HG02610 (cell line): ENCODE results near the gene IRF2.

Experiments
- ATAC-seq: cut with Tn5 transposase; IDR thresholded peaks from one replicate; pipeline ENCODE4 v1.9.1; 2021; ENCODE audit warnings: mild to moderate bottlenecking, moderate library complexity; ENCODE audit not compliant: unreplicated experiment

The IRF2 gene

DNA sequence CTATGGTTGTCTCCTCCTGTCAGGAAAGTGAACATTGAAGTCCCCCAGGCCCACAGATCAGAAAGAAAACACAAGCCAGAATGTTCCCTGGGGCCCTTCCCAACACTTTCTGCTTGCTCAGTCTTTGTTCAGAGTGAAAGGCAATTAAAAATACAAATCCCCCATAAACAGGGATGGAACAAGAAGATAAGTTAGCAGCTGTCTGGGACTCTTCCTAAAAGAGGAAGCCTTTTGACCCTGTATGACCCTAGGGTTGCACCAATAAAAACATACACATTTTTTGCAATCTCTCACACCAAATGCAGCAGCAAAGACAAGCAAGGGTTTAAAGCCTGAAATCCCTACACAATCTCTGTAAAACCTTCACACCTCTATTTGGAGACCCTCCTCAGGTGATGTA, 22.6 kb downstream of the IRF2 start:
- no peak for ATAC-seq

DNA sequence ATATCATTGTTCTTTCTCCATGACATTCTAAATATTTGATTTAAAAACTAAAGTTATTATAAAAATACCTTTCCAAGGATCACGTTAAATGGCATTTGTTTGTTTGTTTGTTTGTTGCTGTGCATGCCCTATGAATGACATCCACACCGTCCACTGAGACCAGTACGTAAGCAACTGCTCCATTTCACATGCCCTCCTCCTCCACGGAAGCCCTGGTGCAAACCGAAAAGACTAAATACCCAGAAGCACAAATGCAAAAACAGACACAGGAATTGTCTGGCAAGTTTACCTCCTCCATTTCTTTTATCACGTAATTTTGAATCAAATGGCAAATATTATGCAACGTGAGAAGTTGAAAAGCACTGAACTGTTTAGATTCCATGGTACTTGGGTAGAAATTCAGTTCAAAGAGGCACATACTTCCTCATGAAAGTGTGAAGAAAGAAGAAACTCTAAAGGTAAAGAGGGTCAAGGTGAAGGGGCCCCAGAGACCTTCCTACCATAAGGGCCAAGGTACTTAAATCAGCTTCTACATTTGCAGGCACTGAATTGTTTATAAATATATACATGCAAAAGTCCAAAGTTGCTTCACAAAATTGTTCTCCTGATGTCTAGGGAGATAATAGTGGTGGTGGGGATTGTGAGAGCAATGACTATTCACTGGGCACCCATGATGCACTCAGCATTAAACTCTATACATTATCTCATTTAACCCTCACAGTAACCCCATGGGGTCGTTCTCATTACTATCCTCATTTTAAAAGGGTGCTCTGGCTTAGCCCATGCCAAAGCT, 23.4 kb downstream of the IRF2 start:
- ATAC-seq, result no peak

DNA sequence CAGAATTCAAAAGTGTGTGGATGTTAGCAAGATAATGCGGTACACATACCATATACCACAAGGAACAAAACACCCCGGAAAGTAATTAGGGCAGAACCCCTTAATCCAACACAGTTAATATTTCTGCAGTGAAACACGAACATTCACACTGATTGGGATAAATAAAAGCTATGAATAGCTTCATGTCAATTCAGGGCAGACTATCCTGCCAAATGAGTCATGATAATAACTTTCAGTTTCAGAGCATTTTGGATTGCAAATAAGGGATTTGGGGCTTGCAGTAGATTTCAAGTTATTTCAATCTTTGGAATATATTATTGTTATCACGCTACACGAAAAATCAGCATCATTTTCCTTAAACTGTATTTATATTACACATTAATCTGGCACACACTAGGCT, 24.3 kb downstream of the IRF2 start:
- ATAC-seq, result no peak

DNA sequence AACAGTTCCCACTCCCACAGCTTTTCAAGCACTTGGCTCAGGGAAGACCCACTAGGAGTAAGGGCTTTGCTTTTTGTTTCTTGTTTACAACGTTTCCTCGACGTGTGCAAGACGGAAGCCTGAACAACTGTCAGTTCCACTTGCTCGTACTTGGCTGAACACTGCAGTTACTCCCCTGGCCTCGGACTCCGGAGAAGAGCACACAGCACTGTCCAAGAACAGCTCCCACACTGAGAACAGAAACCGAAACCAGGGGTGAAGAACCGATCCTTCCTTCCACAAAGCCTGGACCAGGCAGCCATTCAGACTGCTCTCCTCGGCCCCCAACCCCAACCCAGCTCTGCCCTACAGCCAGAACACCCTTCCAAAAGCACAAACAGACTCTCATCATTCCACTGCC, 25.5 kb downstream of the IRF2 start:
- no peak for ATAC-seq

DNA sequence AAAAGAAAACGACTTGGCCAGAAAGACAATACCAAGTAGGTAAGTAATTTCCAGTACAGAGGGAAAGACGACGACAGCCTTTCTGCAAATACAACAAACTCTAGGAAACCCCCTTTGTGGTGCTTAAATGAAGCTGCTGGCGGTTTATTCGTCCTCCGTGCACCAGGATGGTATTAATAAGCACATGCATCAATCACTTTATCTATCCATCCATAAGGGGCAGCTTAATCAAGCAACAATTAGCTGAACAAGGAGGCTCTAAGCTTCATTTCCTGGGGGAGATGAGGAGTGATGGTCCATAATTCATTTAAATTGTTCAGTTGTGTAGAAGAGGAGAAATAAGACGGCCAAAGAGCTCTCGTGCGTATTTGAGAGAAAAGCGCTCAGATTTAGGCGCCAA, 26.2 kb downstream of the IRF2 start:
- ATAC-seq, result no peak

DNA sequence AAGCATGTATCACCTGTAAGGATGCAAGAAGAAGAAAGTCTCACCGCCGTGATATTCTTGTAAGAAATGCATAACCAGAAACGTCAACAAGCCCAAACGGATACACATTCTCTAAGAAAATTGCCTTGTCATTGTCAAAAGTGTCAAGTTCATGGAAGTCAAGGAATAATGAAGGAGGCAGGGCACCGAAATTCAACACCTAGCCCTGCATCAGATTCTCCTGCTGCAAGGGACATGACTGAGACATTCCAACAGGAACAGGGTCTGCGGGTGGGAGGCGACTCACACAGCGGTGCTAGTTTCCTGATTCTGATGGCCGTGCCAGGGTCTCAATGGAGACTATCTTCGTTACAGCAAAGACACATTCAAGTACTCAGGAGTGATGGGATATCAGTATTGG, 26.7 kb downstream of the IRF2 start:
- no peak for ATAC-seq

DNA sequence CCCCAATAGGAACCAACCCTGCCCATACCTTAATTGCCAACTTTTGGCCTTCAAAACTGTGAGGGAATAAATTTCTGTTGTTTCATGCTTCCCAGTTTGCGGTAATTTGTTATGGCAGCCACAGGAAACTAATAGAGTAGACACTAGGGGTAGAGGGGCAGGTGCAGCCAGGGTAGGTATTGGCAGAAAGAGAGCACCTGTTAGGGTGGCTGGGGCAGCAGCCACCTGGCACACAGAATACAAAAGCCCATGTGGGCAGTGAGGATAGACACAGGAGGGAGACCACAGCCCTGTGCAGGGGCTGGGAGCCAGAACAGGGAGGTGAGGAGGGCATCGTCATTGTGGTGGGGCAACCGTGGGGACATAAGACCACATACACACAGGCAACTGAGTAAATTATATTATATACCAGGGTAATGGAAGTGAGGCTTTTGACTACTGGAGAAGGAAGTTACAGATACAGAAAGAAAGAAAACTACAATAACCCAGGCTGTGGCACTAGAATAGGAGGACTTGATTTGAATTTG, 28.2 kb downstream of the IRF2 start:
- ATAC-seq, result no peak

DNA sequence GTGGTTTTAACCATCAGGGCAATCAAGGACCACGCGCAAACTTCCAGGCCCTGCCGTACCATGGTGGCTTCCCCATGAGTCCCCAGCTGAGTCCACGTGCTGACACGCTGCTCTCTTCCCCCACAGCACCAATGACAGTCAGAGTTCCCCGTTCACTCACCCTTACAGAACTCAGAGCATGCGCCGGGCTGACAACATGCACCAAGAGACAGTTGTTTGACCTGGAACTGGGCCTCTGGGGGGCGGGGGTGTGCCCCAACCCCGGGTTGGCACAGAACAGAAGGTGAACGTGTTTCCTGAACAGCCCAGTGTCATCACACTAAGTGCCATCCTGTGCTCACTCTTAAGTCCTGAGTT, 29.4 kb downstream of the IRF2 start:
- peak; percentile 84 for ATAC-seq

DNA sequence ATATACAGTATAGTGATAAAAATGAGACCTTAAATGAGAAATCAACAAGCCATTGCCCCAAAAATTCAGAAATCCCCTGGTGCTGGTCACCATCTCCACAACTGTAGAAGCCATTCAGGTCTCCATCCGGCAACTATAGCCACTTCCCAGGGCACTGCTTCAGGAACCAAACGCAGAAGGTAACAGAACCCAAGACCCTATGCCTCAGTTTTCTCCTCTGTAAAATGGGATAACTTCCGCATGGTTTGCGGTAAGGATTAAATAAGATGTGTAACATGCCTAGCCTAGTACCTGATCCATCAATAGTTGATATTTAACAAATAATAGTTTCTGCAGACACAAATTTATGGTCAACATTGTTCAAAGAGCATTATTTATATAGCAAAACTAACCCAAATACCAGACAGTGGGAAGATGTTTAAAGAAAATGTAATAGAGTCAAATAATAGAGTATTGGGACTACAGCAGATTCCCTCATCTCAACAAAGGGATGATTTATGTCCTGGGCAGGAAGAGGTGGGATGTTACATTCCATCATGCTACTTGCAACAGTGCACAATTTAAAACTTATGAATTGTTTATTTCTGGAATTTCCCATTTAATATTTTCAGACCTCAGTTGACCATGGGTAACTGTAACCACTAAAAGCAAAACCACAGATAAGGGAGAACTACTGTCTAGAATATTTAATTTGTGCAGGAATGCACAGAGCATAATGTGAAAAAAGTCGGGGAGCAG, 30.0 kb downstream of the IRF2 start:
- no peak for ATAC-seq

DNA sequence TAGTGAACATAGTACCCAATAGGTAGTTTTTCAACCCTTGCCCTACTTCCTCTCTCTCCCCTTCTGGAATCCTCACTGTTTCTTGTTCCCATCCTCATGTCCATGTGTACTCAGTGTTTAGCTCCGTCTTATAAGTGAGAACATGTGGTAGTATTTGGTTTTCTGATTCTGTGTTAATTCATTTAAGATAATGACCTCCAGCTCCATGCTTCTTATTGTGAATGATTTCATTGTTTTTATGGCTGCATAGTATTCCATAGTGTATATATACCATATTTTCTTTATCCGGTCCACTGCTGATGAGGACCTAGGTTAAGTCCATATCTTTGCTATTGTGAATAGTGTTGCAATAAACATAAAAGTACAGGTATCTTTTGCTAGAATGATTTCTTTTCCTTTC, 31.0 kb downstream of the IRF2 start:
- ATAC-seq, result no peak

DNA sequence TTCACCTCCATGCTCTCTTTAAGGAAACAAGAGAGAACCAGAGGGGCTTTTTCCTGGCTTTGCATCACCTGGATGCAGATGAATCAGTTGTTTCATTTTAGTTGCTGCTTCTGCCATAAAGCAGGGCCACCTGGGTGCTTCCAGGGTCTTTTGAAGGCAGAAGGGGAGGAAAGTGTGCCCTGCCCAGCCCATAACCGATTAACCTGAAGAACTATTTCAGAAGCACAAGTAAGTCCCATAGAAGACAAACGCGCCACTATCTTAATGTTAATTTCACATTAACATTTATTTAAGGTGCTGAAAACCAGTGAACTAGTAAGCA, 32.1 kb downstream of the IRF2 start:
- ATAC-seq, result no peak

DNA sequence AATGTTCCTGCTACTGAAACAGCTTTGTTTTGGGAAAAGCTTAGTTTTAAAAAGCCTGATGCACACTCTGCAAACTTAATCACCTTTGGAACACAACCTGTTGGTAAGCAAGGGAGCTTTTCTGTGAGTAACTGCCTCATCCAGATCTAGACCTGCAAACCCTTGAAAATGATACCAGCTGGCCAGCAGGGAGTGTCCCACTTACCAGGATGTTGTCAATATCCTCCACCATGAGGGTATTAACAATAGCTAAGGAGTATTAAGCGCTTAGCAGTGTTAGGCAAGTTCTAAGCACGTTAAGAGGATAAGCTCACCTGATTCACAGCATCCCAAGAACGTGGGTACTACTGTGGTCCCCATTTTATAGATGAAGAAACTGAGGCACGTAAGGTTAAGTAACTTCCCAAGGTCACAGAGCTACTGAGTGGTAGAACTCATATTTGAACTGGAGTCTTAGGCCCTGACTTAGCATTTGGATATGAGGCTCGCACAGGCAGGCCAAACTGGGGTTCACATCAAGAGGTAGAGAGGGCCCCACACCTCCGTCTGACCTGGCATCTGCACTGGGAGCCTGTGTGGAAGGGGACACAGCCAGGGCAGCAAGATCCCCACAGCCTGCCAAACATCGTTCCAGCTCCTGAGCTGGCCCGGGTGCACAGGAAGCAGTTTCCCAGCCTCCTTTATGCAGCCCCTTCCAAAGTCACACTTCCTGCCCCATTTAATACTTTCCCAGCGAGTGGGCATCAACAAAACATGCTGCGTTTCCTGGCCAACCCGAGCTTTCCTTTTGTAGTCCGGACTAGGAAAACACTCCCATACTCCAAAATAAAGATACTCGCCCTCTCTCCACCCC, 32.7 kb downstream of the IRF2 start:
- ATAC-seq, result no peak

DNA sequence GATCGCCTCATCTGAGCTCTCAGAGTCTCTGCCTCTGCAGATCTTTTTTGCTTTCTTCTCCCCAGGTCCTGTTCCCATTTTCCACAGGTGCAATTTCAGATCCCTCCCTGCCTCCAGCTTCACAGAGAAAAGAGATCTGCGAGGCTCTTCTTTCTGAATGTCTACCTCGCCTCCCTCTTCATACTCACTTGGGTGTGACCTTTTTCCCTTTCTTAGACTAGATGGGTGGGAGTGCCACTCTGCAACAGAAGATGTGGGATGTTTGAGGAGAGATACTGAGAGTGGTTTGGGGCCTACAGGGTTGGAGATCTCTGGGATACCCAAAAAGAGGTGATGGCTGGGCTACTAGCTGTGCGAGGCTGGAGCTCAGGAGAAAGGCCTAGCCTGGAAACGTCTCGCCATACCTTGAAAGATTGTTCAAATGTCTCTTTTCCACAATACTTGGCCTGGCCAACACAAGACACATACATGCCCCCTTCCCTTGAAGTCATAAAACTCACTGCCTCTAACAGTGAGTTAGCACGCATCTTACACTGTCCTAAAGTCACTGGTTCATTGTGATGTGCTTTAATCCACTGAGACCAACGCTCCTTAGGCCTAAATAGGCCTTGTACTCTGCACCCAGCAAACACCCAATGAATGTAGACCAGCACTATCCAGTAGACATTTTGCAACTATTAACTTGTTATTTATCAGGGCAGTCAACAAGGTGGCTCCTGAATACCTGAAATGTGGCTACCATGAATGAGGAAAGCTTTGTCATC, 33.6 kb downstream of the IRF2 start:
- ATAC-seq, result no peak

DNA sequence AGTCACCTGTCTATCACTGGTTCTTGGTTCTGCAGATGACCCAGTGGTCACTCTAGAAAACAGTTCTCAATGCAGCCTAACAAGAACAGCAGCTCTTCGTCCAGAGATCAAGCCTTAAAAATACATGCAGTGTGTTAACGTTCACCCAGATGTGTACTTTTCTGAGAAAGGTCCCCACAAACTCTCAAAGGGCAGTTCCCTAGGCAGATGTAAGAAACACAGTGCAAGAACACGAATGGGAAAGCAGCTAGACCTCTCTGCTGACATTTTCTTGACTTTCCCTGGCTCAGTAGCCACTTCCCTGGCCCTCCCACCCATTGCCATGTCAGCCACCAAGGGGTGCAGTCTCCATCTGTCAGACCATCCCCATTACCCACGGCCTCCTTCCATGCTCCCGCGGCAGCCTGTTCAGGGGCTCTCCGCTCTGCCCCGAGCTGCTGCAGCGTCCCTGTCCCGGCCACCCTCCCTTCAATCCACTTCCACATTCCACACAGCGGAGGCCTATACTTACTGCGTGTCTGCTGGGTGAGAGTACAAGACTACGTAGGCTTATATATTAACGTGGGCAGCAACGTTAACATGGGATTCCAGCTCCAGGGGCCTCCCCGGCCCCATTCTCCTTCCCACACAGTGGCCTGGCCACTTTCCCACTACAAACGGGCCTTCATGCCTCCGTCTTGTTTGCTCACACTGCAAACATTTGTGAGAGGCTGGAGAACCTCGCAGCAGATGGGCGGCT, 34.3 kb downstream of the IRF2 start:
- ATAC-seq, result no peak

DNA sequence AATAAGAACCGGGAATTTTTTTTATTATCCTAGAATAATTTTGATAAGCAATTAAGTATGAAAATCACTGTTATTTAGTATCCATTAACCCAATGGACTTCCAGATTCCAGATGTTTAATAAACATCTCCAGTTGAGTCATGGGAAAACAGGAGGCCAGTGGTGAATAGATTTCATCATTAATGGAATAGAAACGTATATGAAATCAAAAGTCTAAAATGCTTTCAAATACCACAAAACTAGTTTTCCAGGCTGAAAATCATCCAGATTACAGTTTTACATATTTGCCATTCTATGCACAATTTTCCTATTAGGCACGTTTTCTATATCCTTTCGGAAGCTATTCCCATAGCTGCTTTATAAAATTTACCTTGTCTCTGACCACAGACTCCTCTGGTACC, 35.0 kb downstream of the IRF2 start:
- ATAC-seq, result no peak

DNA sequence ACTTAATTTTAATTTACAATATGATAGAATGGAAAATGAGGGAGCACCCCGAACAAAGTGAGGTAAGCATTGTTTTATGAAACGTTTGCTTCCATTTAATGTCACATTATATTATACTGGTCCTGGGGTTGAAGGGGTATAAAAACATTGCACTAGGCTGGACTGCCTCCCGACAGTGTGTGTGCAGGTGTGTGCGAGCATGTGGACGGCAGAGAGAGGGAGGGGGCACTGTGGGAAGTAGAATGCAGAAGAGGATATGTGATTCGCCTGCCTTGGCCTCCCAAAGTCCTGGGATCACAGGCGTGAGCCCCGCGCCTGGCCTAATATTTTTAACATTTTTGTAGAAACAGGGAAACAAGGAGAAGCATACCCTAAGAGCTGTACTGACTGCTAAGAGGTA, 36.0 kb downstream of the IRF2 start:
- no peak for ATAC-seq

DNA sequence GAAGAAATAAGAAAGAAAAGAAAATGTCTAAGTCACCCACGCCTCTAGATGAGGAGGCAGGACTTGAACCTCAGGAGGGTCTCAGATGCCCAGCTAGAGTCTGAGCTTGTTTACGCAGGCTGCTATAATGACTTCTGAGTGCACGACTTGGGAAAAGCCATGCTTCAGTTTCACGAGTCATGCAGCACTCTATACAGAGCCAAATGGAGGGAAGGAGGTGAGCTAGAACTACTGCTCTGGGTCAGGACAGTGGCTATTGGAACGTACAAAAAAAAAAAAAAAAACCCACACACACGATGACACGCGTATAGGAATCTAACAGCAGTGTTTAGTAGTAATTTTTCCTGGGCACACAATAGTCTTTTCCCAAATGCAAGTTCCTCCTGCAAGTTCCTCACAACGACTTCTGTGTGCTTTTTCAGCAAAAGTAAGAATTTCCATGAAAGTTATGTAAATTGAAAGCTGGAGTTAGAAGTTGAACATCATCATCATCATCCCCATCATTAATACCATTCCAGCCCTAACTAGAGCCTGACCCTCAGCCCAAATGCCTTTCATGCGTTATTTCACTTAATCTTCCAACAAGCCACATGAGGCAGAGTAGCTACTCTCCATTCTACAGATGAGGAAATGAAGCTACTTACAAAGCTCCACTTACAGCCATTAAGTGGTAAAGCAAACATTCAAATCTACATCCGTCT, 36.6 kb downstream of the IRF2 start:
- no peak for ATAC-seq

DNA sequence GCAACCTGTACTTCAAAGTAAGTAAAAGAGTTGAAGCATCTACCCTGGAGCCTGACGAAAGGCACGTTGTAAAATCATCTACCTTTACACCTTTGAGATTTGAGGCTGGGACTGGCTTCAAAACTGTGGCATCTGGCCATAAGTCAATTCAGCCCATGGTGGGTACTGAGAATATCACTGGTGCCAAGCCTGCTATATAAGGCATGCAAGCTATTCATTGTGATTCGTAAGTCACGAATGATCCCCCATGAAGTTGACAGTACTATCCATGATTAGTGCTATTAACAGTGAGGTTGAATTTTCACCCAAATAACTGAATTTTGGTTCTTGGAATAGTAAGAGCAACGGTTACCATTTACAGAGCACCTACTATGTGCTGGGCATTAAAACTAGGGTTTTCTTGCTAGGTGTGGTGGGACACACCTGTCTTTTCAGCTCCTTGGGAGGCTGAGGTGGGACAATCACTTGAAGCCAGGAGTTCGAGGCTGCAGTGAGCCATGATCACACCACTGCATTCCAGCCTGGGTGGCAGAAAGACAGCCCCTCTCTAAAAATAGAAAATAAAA, 39.8 kb downstream of the IRF2 start:
- no peak for ATAC-seq

DNA sequence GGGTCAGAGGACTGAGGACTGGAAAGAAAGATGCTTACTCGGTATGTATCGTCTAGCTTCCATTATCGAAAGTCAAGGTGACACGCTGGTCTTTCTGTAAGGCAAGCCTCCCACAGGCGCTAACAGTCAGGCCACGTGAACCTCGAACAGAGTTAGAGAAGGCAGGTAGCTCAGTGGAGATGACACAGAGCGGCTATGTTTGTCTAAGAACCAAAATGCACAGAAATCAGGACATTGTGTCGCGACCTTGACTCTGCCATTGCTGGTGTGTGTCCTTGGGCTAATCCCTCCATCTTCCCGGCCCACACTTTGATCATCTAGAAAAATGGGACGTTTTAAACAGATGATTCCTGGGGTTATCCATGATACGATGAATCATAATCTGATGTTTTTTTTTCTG, 40.3 kb downstream of the IRF2 start:
- ATAC-seq, result no peak
